ENCODE measurements around the gene ZNF774. TPM values are rescaled to one million over a fixed set of nuclear protein-coding genes. Genes with fewer than 3 reads are reported as not detected.

The ZNF774 gene
- total RNA-seq, 1 donor from 2014 or later: 3.3 TPM

GRCh38 chr15:90351479-90352106 is 491 bp upstream of the ZNF774 start:
- Mint-ChIP-seq H3K36me3 (ENCODE audit: low read depth, unreplicated experiment) (peaks cover 2% of the 10 kb centered on the region), H3K27ac (ENCODE audit: unreplicated experiment) (peak overlapping the region; percentile 7), H3K4me3 (ENCODE audit: unreplicated experiment) (peak overlapping the region; percentile 89), H3K9me3 (ENCODE audit: unreplicated experiment) (no peaks in the 10 kb centered on the region), H3K4me1 (ENCODE audit: low read depth, unreplicated experiment) (peaks cover 8% of the 10 kb centered on the region), H3K27me3 (ENCODE audit: low read depth, unreplicated experiment) (peaks cover 4% of the 10 kb centered on the region)
- no peaks in the 10 kb centered on the region for H3K9me3 ChIP-seq (ENCODE audit: insufficient read depth, low read depth, low read length)
- H3K4me3 ChIP-seq (ENCODE audit: insufficient read depth, low read depth, low read length): peak overlapping the region; percentile 71
- peak overlapping the region; percentile 80 for H2AFZ ChIP-seq (ENCODE audit: low read depth, low read length)
- peak overlapping the region; percentile 81 for H3K9ac ChIP-seq (ENCODE audit: low read length)
- H3K4me2 ChIP-seq (ENCODE audit: low read length): peak overlapping the region; percentile 95
- no peaks in the 10 kb centered on the region for H4K20me1 ChIP-seq (ENCODE audit: insufficient read depth, low read length)
- H3K4me1 ChIP-seq (ENCODE audit: insufficient read depth, low read length): peaks cover 5% of the 10 kb centered on the region
- no peak for DNase-seq (ENCODE audit: low read depth)
- H3K36me3 ChIP-seq (ENCODE audit: insufficient read depth, low read length): no peaks in the 10 kb centered on the region
- TF ChIP-seq EZH2 (IDR thresholded peaks at IDR 0.05; ENCODE audit: insufficient read depth, low read length) (no peak), CTCF (IDR thresholded peaks at IDR 0.05; ENCODE audit: insufficient read depth, low read depth, low read length) (no peak)
- no peak overlapping the region for H3K27ac ChIP-seq (ENCODE audit: low read depth, low read length)
- H3K27me3 ChIP-seq (ENCODE audit: insufficient read depth, low read length): no peaks in the 10 kb centered on the region
- H3K79me2 ChIP-seq (ENCODE audit: insufficient read depth, low read length): no peaks in the 10 kb centered on the region
- no peak for FAIRE-seq

- H3K27ac ChIP-seq (ENCODE audit: low read depth, low read length): no peak overlapping the region
- DNase-seq (ENCODE audit: low read depth): no peak
- Mint-ChIP-seq H3K27me3 (ENCODE audit: low read depth, unreplicated experiment) (peaks cover 3% of the 10 kb centered on the region), H3K36me3 (ENCODE audit: low read depth, unreplicated experiment) (peaks cover under 1% of the 10 kb centered on the region), H3K4me1 (ENCODE audit: low read depth, unreplicated experiment) (peaks cover 6% of the 10 kb centered on the region), H3K27ac (ENCODE audit: unreplicated experiment) (no peak overlapping the region), H3K4me3 (ENCODE audit: unreplicated experiment) (no peak overlapping the region), H3K9me3 (ENCODE audit: unreplicated experiment) (no peaks in the 10 kb centered on the region)
- no peaks in the 10 kb centered on the region for H3K9me3 ChIP-seq (ENCODE audit: insufficient read depth, low read depth, low read length)
- H3K9ac ChIP-seq (ENCODE audit: low read length): no peak overlapping the region
- no peaks in the 10 kb centered on the region for H4K20me1 ChIP-seq (ENCODE audit: insufficient read depth, low read length)
- TF ChIP-seq EZH2 (IDR thresholded peaks at IDR 0.05; ENCODE audit: insufficient read depth, low read length) (no peak), CTCF (IDR thresholded peaks at IDR 0.05; ENCODE audit: insufficient read depth, low read depth, low read length) (no peak)
- no peak overlapping the region for H3K4me2 ChIP-seq (ENCODE audit: low read length)
- H3K27me3 ChIP-seq (ENCODE audit: insufficient read depth, low read length): no peaks in the 10 kb centered on the region
- no peak for FAIRE-seq
- no peak overlapping the region for H3K4me3 ChIP-seq (ENCODE audit: insufficient read depth, low read depth, low read length)
- no peaks in the 10 kb centered on the region for H3K79me2 ChIP-seq (ENCODE audit: insufficient read depth, low read length)
- H3K4me1 ChIP-seq (ENCODE audit: insufficient read depth, low read length): peaks cover 13% of the 10 kb centered on the region
- no peak overlapping the region for H2AFZ ChIP-seq (ENCODE audit: low read depth, low read length)
- H3K36me3 ChIP-seq (ENCODE audit: insufficient read depth, low read length): no peaks in the 10 kb centered on the region
Measured at GRCh38 chr15:90354986-90355385, 2.9 kb downstream of the ZNF774 start.

All from astrocyte (in vitro differentiated cells and primary cell).